ENCODE results near the gene FANCB.

Gene FANCB

GRCh38 chrX:14837155-14837554, 35.7 kb downstream of the FANCB start:
- DNase-seq (ENCODE audit: low read depth in 2 of 2): no peak

- peak; percentile 5 to 20 for DNase-seq (ENCODE audit: low read depth in 2 of 2)
Observed at GRCh38 chrX:14832586-14832985, 40.3 kb downstream of the FANCB start.

GRCh38 chrX:14832151-14832550, 40.7 kb downstream of the FANCB start:
- DNase-seq (ENCODE audit: low read depth in 2 of 2): peak; percentile 5 to 11

DNA sequence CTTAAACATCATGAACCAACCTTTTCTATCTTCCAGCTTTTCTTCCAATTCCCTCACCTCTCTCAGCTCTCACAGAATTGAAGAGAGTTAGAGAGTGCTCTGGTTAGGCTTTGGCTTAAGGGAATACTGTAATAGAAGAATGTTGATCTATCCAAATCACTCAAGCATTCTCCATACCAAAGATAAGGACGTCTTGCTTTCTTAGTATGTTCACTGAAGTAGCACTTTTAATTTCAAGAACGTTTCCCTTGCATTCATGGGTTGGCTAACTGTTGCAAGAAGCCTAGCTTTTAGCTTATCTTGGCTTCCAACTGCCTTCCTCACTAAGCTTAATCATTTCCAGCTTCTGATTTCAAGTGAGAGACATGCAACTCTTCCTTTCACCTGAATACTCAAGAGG, 43.2 kb downstream of the FANCB start:
- DNase-seq (ENCODE audit: low read depth in 2 of 2): no peak

- DNase-seq (ENCODE audit: low read depth in 2 of 2): no peak
Observed at GRCh38 chrX:14826319-14826718, 46.5 kb downstream of the FANCB start.

- DNase-seq (ENCODE audit: low read depth in 2 of 2): no peak
Observed at GRCh38 chrX:14825851-14826250, 47.0 kb downstream of the FANCB start.

GRCh38 chrX:14819769-14820168, 53.1 kb downstream of the FANCB start:
- no peak for DNase-seq (ENCODE audit: low read depth in 2 of 2)

DNA sequence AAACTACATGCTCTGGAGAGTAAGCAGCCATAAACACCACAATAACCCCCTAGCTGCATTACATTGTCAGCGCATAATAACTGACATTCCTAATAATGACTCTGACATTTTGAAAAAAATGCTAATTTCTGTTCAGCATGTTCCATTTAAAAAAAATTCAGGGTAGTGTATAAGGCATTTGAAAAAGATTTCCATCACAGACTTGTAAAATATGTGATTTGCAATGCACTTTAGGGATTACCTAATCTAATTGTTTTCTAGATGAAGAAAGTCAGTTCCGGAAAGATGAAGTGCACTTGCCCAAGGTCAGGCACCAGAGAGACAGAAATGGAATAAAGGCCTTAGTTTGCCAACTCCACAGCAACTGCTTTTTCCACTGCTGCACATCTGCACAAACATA, 55.3 kb downstream of the FANCB start:
- no peak for DNase-seq (ENCODE audit: low read depth in 2 of 2)

- peak in 1 of 2 experiments; percentile 18 for DNase-seq (ENCODE audit: low read depth in 2 of 2)
Observed at GRCh38 chrX:14802943-14803710, 69.7 kb downstream of the FANCB start.

DNA sequence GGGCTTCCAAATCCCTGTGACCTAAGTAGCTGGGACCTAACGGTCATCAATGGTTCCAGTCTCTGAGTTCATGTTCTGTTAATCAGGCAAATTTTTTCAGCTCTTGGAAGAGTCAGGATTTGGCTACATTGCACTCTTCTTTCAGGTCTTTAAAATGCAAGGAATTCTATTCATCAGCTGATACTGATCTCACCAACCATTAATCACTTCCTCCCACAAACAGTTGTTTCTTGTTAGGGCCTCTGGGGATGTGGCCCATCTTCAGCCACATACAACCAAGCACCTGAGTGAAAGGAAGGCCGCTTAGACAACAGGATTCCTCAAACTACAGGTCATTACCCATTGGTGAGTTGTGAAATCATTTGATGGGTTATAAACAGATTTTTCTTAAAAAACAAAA, 71.7 kb downstream of the FANCB start:
- peak in 1 of 2 experiments; percentile 14 for DNase-seq (ENCODE audit: low read depth in 2 of 2)

DNA sequence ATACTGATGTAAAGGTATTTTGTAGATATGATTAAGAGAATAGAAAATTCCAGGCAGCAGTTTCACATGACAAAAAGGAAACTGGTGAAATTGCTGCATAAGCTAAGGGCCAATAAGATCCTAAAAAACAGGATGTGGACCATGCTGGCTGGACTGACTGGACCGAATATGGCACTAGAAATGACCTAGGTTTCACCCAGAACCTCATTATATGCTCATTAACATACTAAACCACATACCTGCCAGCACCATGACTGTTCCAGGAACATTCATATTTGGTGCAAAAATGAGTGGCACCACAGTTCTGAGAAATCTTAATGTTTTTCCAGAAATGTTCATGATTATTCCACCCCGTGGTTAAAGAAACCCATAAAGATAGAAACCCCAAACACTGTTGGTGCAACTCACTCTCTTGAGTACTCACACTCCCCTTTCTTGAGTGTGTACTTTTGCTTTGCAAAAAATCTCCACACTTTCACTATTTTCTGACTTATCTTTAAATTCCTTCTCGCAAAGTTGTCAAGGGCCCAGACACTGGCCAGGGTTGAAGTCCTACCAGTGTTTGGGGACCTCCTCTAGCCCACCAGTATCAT, 74.0 kb downstream of the FANCB start:
- no peak for DNase-seq (ENCODE audit: low read depth in 2 of 2)

Data from fibroblast of skin of left biceps (primary cell).